NCI-H2029 (cell line): ENCODE results near the gene NELL1.
A peak's percentile ranks its signal among the peaks of the same experiment; 100 is the strongest.

Experiments
- DNase-seq: peaks from one replicate; lab custom pipeline; 2025; lab: John Stamatoyannopoulos, UW

The NELL1 gene

GRCh38 chr11:20874358-20874757 lies 205.0 kb downstream of the NELL1 start:
- no peak for DNase-seq

DNA sequence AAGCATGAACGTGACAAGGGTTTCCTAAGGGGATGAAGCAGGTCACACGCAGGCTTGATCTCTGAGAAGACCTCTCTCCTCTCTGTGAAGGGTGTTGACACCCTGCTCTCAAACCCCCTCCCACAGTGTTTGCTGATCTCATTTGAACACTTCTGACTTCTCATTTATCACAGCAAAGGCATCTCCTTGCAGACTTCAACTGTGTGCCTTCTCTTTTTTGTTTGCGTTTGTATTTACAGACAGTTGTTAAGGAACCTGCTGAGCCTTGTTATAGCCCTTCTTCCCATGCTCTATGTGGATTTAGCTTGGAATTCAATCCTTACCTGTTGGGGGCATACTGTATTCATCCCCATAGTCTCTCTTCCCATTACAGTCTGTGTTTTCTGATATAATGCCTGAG lies 206.5 kb downstream of the NELL1 start:
- DNase-seq: no peak

- DNase-seq: no peak
These were observed 207.4 kb downstream of the NELL1 start for GRCh38 chr11:20876738-20877137.

GRCh38 chr11:20880094-20880493 lies 210.7 kb downstream of the NELL1 start:
- DNase-seq: no peak

- DNase-seq: no peak
These were observed 212.1 kb downstream of the NELL1 start for GRCh38 chr11:20881328-20882079.

- peak; percentile 34 for DNase-seq
These were observed 217.8 kb downstream of the NELL1 start for GRCh38 chr11:20887137-20887536.

GRCh38 chr11:20894296-20894695 lies 224.9 kb downstream of the NELL1 start:
- DNase-seq: no peak

GRCh38 chr11:20909995-20910726 lies 240.8 kb downstream of the NELL1 start:
- no peak for DNase-seq

GRCh38 chr11:20910733-20911132 lies 241.3 kb downstream of the NELL1 start:
- DNase-seq: no peak

- DNase-seq: no peak
These were observed 242.9 kb downstream of the NELL1 start for GRCh38 chr11:20912065-20912821.

DNA sequence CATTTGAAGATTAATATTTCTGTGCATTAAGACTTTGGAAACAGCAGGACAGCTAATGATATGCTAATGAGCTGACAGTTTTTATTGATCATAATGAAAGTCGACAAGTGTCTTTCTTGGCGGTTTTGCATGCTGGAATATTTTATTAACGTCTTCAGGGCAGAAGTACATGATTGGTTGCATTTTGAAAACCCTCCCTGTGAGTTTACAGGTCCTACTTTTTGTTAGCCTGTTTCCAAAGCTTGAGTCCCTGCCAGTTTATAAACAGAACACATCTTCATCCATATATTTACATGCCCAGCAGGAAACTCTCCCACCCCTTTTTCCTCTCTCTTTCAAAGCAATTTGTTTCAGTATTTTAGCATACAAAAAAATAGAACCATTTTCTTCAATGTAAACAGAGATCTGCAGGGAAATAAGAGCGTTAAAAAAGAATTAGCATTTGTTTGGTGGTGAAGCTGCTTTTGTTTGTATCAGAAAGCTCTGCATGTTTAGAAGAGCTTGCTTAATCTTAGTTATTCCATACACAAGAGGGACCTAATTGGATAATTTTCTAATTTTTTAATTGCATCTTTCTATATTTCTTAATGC lies 243.6 kb downstream of the NELL1 start:
- no peak for DNase-seq

DNA sequence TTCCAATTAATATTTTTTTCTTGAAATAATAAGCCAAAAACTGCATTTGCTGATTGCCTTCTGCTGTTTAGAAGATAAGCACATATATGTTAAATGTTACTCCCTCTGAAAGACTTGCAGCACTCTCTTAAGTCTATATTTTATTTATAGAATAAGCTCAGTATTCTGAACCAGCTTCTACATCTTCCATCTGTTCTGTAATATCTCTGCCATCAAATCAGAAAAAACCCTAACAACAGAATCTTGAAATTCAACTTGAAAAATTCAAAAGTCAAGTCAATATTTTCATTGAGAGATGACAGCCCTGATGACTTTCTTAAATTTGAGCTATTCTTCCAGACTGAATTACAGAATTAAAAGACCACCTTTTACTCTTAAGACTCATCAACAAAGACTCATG lies 247.9 kb downstream of the NELL1 start:
- no peak for DNase-seq

GRCh38 chr11:20926799-20927540 lies 257.6 kb downstream of the NELL1 start:
- DNase-seq: peak; percentile 82

GRCh38 chr11:20931029-20931428 lies 261.6 kb downstream of the NELL1 start:
- no peak for DNase-seq

- no peak for DNase-seq
These were observed 263.7 kb downstream of the NELL1 start for GRCh38 chr11:20933086-20933485.

DNA sequence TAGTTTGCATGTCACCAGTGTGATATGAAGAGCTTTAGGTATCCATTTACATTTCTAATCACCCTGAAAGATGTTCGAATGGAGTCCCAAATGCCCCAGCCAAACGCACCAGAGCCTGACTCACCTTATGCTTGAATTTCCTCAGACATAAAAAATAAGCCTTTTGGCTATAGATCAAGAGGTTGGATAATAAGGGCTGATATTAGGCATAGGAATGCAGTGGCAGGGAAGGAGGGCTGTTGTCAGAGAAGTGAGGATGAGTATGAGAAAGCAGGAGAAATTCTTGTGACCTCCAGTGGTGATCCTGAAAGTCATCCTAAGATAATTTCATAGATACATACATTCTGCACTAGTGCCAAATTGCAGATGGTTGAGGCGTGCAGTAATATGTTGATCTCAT lies 264.6 kb downstream of the NELL1 start:
- no peak for DNase-seq

DNA sequence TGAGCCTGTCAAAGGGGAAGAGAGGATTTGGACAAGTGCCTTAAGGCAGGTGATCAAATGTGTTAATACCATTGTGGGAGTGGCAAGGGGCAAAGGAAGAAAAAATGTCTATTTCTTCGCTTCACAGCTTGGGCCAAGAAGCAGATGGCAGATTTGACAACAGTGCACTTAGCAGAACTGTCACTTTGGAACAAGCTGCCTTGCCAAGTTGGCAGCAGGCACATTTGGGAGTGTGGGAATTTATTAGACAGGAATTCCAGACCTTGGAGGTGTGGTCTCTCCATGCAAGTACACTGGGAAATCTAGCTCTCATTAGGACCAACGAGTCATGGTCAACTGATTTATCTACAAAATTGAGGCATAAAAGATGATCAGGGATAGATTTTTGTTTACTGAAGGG lies 265.1 kb downstream of the NELL1 start:
- no peak for DNase-seq

GRCh38 chr11:20937826-20938225 lies 268.4 kb downstream of the NELL1 start:
- DNase-seq: no peak

DNA sequence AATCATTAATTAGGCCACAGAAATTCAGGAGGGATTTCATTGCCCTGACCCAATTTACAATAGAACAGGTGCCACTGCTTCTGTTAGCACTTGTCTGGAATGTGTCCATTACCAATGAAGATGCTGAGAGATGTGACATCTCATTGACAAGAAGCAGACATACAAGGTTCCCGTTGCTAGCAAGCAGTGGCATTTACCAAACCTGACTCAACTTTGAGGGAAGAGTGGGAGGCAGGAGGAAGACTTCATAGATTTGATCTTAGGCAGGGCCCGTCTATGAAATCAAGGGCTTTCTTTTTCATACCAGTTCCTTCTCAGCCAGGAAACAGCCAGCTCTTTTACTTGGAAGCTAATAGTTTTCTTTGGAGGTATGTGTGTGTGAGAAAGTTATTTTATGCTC lies 280.2 kb downstream of the NELL1 start:
- DNase-seq: no peak

DNA sequence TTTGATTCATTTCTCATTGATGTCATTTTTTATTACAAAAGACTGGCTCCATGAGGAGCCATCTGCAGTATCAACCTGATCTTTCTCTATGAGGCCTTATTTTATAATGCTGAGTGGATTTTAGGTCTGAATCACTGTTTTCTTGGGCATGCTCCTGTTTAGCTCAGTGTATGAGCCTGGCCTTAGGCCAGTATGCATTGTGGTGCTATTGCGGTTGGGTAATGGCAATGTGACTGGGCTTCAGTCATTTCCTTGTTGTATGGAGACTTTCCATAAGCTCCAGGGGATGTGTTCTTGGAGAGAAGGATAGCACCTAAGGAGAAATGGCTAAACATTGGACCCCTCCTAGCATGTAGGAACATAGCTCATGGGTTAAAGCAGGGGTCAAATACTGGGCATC lies 293.2 kb downstream of the NELL1 start:
- DNase-seq: no peak

- DNase-seq: no peak
These were observed 294.2 kb downstream of the NELL1 start for GRCh38 chr11:20963596-20963995.

DNA sequence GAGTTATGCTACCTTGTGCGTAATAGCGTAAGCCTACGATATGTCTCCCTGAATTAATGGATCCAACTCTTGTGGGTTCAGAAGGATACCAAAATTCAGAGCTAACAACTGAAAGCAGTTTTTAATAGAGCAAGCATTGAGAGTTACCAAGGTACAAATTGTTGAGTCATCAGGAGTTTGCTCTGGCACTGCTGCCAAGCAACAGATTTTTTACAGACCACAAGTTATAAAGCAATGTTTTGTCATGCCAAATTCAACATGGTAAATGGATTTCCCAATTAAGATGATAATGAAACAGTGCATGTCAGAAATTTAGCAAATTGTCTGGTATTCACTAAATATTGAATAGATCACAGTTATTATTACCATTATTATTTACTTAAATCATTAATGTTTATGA lies 295.6 kb downstream of the NELL1 start:
- no peak for DNase-seq
